H9 (cell line): ENCODE results near the gene EIF4E3. TPM values are rescaled to one million over a fixed set of nuclear protein-coding genes. Genes with fewer than 3 reads are reported as not detected.
A peak's percentile ranks its signal among the peaks of the same experiment; 100 is the strongest.

ENCODE experiments used
- DNase-seq: peaks from one replicate; pipeline ENCODE4 v3.0.0-alpha.2; 2017
- H2AFZ ChIP-seq: one replicate; pipeline ENCODE4 v1.6.1; 2013; ENCODE audit warnings: mild to moderate bottlenecking, low read length, control low read depth, moderate library complexity
- H2AK5ac ChIP-seq: 2 replicates; pipeline ENCODE4 v1.6.1; 2013; ENCODE audit warnings: low read length, control low read depth, mixed read lengths; ENCODE audit not compliant: insufficient read length
- H2BK120ac ChIP-seq: one replicate; pipeline ENCODE4 v1.6.1; 2013; ENCODE audit warnings: low read depth, mild to moderate bottlenecking, low read length, control low read depth, inconsistent platforms; ENCODE audit not compliant: poor library complexity, severe bottlenecking
- H2BK12ac ChIP-seq: 2 replicates; pipeline ENCODE4 v1.6.1; 2013; ENCODE audit warnings: low read length, control low read depth, mixed read lengths, low read depth; ENCODE audit not compliant: insufficient read length
- H2BK15ac ChIP-seq: 2 replicates; pipeline ENCODE4 v1.6.1; 2013; ENCODE audit warnings: low read depth, low read length, control low read depth
- H2BK20ac ChIP-seq: one replicate; pipeline ENCODE4 v1.6.1; 2013; ENCODE audit warnings: low read depth, mild to moderate bottlenecking, low read length, control low read depth, inconsistent platforms; ENCODE audit not compliant: poor library complexity, severe bottlenecking
- H2BK5ac ChIP-seq: 2 replicates; pipeline ENCODE4 v1.6.1; 2013; ENCODE audit warnings: low read length, control low read depth, mixed read lengths; ENCODE audit not compliant: insufficient read length
- H3K14ac ChIP-seq: 2 replicates; pipeline ENCODE4 v1.6.1; 2013; ENCODE audit warnings: low read length, control low read depth; ENCODE audit not compliant: insufficient read depth
- H3K18ac ChIP-seq: 2 replicates; pipeline ENCODE4 v1.6.1; 2013; ENCODE audit warnings: low read depth, mild to moderate bottlenecking, mixed read lengths, low read length, control low read depth; ENCODE audit not compliant: insufficient read length
- H3K23ac ChIP-seq: 2 replicates; pipeline ENCODE4 v1.6.1; 2013; ENCODE audit warnings: low read length, control low read depth, mixed read lengths, low read depth; ENCODE audit not compliant: insufficient read length
- H3K23me2 ChIP-seq: 2 replicates; pipeline ENCODE4 v1.6.1; 2013; ENCODE audit warnings: low read depth, mild to moderate bottlenecking, mixed read lengths, low read length, control low read depth; ENCODE audit not compliant: insufficient read length, poor library complexity, severe bottlenecking
- H3K27ac ChIP-seq: 2 replicates; pipeline ENCODE4 v1.5.1; 2013; ENCODE audit warnings: low read length, control low read depth, mixed read lengths, low read depth; ENCODE audit not compliant: insufficient read length
- H3K27me3 ChIP-seq: 2 replicates; pipeline ENCODE4 v1.6.1; 2013; ENCODE audit warnings: low read length, control low read depth, inconsistent platforms; ENCODE audit not compliant: insufficient read depth
- H3K4ac ChIP-seq: 2 replicates; pipeline ENCODE4 v1.6.1; 2013; ENCODE audit warnings: low read depth, mild to moderate bottlenecking, control low read depth, inconsistent platforms, low read length, moderate library complexity
- H3K4me1 ChIP-seq: 2 replicates; pipeline ENCODE4 v1.6.1; 2013; ENCODE audit warnings: low read length, control low read depth, inconsistent platforms; ENCODE audit not compliant: insufficient read depth
- H3K4me2 ChIP-seq: 2 replicates; pipeline ENCODE4 v1.6.1; 2013; ENCODE audit warnings: low read length, control low read depth, mixed read lengths; ENCODE audit not compliant: insufficient read length, insufficient read depth
- H3K56ac ChIP-seq: 2 replicates; pipeline ENCODE4 v1.6.1; 2013; ENCODE audit warnings: low read depth, mild to moderate bottlenecking, mixed read lengths, low read length, control low read depth; ENCODE audit not compliant: insufficient read length
- H3K79me1 ChIP-seq: 2 replicates; pipeline ENCODE4 v1.6.1; 2013; ENCODE audit warnings: low read depth, mild to moderate bottlenecking, moderate library complexity, low read length, control low read depth, inconsistent platforms; ENCODE audit not compliant: insufficient read depth, poor library complexity, severe bottlenecking
- H3K79me2 ChIP-seq: 2 replicates; pipeline ENCODE4 v1.6.1; 2013; ENCODE audit warnings: low read length, control low read depth, inconsistent platforms; ENCODE audit not compliant: insufficient read depth
- H3K9ac ChIP-seq: 2 replicates; pipeline ENCODE4 v1.6.1; 2013; ENCODE audit warnings: low read length, control low read depth, mixed read lengths; ENCODE audit not compliant: insufficient read length; ENCODE audit errors: extremely low read depth
- H3K9me3 ChIP-seq: one replicate; pipeline ENCODE4 v1.6.1; 2013; ENCODE audit warnings: low read depth, low read length, inconsistent platforms; ENCODE audit not compliant: control insufficient read depth
- H3T11ph ChIP-seq: one replicate; pipeline ENCODE4 v1.6.1; 2013; ENCODE audit warnings: mild to moderate bottlenecking, low read length, control low read depth, inconsistent platforms
- H4K20me1 ChIP-seq: one replicate; pipeline ENCODE4 v1.6.1; 2013; ENCODE audit not compliant: control insufficient read depth, insufficient read length, insufficient read depth
- H4K5ac ChIP-seq: 2 replicates; pipeline ENCODE4 v1.6.1; 2013; ENCODE audit warnings: low read depth, mild to moderate bottlenecking, mixed read lengths, low read length, control low read depth; ENCODE audit not compliant: insufficient read length
- H4K8ac ChIP-seq: replicated peaks from 2 replicates; pipeline ENCODE4 v1.6.1; 2013; ENCODE audit warnings: low read length, control low read depth, mixed read lengths, low read depth; ENCODE audit not compliant: insufficient read length
- H4K91ac ChIP-seq: 2 replicates; pipeline ENCODE4 v1.6.1; 2013; ENCODE audit warnings: low read depth, mild to moderate bottlenecking, moderate library complexity, mixed read lengths, low read length, control low read depth; ENCODE audit not compliant: insufficient read length
- H3K27ac Mint-ChIP-seq, 3 experiments: 2 replicates in 2 of 3; 3 replicates in 1 of 3; pipeline ENCODE4 v1.8.0; 2020 to 2021; ENCODE audit warnings: mixed read lengths in 3 of 3, mild to moderate bottlenecking in 1 of 3, moderate library complexity in 1 of 3
- H3K27me3 Mint-ChIP-seq: 2 replicates; pipeline ENCODE4 v1.8.0; 2021; ENCODE audit warnings: low read depth, mild to moderate bottlenecking, moderate library complexity, mixed read lengths
- H3K36me3 Mint-ChIP-seq, 3 experiments: 2 replicates in 2 of 3; 3 replicates in 1 of 3; pipeline ENCODE4 v1.8.0; 2020 to 2021; ENCODE audit warnings: low read depth in 3 of 3, mixed read lengths in 3 of 3; ENCODE audit not compliant: insufficient read depth in 1 of 3
- H3K4me1 Mint-ChIP-seq, 2 experiments: 2 replicates each; pipeline ENCODE4 v1.8.0; 2020; ENCODE audit warnings: mixed read lengths in 2 of 2
- H3K4me3 Mint-ChIP-seq, 2 experiments: 2 replicates in 1 of 2; 3 replicates in 1 of 2; pipeline ENCODE4 v1.8.0; 2020 to 2021; ENCODE audit warnings: mild to moderate bottlenecking in 2 of 2, mixed read lengths in 2 of 2, moderate library complexity in 1 of 2
- H3K9me3 Mint-ChIP-seq, 2 experiments: 2 replicates in 1 of 2; 3 replicates in 1 of 2; pipeline ENCODE4 v1.8.0; 2020; ENCODE audit warnings: mild to moderate bottlenecking in 2 of 2, mixed read lengths in 2 of 2, moderate library complexity in 1 of 2
- WGBS: extraction: QIAGEN DNeasy Blood & Tissue Kit; methylation state at CpG from one replicate; pipeline ENCODE4 v1.1.7; 2013; ENCODE audit warnings: missing lambda C conversion rate, low lambda C conversion rate, mixed read lengths; ENCODE audit not compliant: insufficient read length; ENCODE audit errors: extremely low coverage; 5-methylcytosine and 5-hydroxymethylcytosine counted together
- total RNA-seq: library from RNA; stranded (reverse); gene quantifications from 2 replicates; pipeline ENCODE4 v1.2.1, GENCODE V29; 2021
- TF ChIP-seq, protein P1 (sequence below): fragments of 200-600 bp; sonication (generic); conservative IDR thresholded peaks from 3 replicates; pipeline ENCODE4 v1.8.0; 2021; ENCODE audit warnings: antibody characterized with exemption, mild to moderate bottlenecking

EIF4E3 gene
- total RNA-seq, 1 experiment from 2014 or later = 12.9 TPM

DNA sequence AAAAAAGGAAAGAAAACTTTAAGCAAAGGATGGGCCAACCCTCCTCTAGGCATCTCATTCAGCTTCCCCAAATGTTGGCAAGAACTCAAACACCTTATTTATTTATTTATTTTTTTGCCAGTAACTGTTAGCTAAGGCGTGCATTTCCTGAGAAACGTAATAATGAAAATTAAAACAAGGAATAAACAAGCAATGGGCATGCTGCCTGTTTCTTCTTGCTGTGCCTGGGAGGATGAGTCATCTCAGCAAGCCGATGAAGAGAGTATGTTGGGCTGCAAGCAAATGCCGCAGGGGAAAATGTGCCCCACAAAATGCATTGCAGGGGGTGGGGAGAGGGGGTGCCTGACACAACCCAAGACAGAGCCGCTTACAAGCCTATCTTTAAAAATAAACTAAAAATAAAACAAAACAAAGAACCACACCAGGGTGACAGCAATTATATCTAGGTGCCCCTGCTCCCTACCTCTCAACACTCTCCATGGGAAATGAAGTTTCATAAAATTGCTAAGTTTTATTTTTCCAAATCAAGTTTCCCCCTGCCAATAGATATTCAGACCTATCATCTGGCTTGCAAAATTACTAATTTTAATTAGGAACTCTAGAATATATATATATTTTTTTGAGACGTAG, 40.3 kb downstream of the EIF4E3 start:
- Histone ChIP-seq H4K8ac (no peak overlapping the region), H3K23ac (no peak overlapping the region), H3K79me2 (no peaks in the 10 kb centered on the region), H2AK5ac (no peak overlapping the region), H4K5ac (no peak overlapping the region), H2BK20ac (no peak overlapping the region), H4K91ac (no peak overlapping the region), H3K79me1 (no peaks in the 10 kb centered on the region), H4K20me1 (no peaks in the 10 kb centered on the region), H3K4me2 (no peak overlapping the region), H3T11ph (no peak overlapping the region), H3K56ac (no peak overlapping the region), H3K4ac (no peak overlapping the region), H2BK120ac (no peak overlapping the region), H2BK5ac (no peak overlapping the region), H3K18ac (no peak overlapping the region), H3K14ac (no peak overlapping the region), H2AFZ (no peak overlapping the region), H3K27me3 (no peaks in the 10 kb centered on the region), H2BK12ac (no peak overlapping the region), H3K4me1 (peaks cover 4% of the 10 kb centered on the region; the same call in 1 of the 2 replicates), H3K9me3 (no peaks in the 10 kb centered on the region), H3K23me2 (no peaks in the 10 kb centered on the region), H3K27ac (no peak overlapping the region), H2BK15ac (no peak overlapping the region), H3K9ac (no peak overlapping the region)
- TF ChIP-seq, protein P1, sequence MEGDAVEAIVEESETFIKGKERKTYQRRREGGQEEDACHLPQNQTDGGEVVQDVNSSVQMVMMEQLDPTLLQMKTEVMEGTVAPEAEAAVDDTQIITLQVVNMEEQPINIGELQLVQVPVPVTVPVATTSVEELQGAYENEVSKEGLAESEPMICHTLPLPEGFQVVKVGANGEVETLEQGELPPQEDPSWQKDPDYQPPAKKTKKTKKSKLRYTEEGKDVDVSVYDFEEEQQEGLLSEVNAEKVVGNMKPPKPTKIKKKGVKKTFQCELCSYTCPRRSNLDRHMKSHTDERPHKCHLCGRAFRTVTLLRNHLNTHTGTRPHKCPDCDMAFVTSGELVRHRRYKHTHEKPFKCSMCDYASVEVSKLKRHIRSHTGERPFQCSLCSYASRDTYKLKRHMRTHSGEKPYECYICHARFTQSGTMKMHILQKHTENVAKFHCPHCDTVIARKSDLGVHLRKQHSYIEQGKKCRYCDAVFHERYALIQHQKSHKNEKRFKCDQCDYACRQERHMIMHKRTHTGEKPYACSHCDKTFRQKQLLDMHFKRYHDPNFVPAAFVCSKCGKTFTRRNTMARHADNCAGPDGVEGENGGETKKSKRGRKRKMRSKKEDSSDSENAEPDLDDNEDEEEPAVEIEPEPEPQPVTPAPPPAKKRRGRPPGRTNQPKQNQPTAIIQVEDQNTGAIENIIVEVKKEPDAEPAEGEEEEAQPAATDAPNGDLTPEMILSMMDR = no peak
- Mint-ChIP-seq H3K4me1 (peaks cover 39 to 43% of the 10 kb centered on the region in 2 experiments), H3K9me3 (peaks cover 0 to 3% of the 10 kb centered on the region in 2 experiments; a peak in 2 of 5 replicates), H3K4me3 (no peak overlapping the region), H3K36me3 (peaks cover 3 to 7% (median 7%) of the 10 kb centered on the region in 3 experiments), H3K27ac (peak overlapping the region in 2 of 3 experiments; percentile 11 to 93; a peak in 3 of 7 replicates), H3K27me3 (no peaks in the 10 kb centered on the region)
- no CpG with 5 or more reads among the region's 6 CpGs for WGBS
- no peak for DNase-seq
